Adrenal gland (tissue), 12 donors: ENCODE results near the gene GCSAML. TPM values are rescaled to one million over a fixed set of nuclear protein-coding genes. Genes with fewer than 3 reads are reported as not detected.

Experiments used
- DNase-seq, 7 donors: peaks; one replicate each; pipeline ENCODE4 v3.0.0-alpha.2; 2019 to 2020
- H3K27ac ChIP-seq, 5 donors: fragments of 200-600 bp; sonication (generic) in 4 of 5; 1 replicate in 3 of 5; 2 replicates in 2 of 5; pipeline versions ENCODE4 v1.5.1 to v1.8.0; 2016 to 2020; ENCODE audit warnings: mild to moderate bottlenecking in 1 of 5
- H3K27me3 ChIP-seq: fragments of 200-600 bp; 2 replicates; pipeline ENCODE4 v1.8.0; 2021
- H3K36me3 ChIP-seq, 2 donors: fragments of 200-600 bp; replicated peaks in 1 of 2; 1 replicate in 1 of 2; 2 replicates in 1 of 2; pipeline versions ENCODE4 v1.5.1 to v1.8.0; 2018 to 2022
- H3K4me1 ChIP-seq, 2 donors: fragments of 200-600 bp; replicated peaks in 1 of 2; 1 replicate in 1 of 2; 2 replicates in 1 of 2; pipeline versions ENCODE4 v1.5.1 to v1.8.0; 2018 to 2021
- H3K4me3 ChIP-seq, 4 donors: fragments of 200-600 bp; sonication (generic) in 3 of 4; one replicate each; pipeline ENCODE4 v1.5.1; 2016 to 2018
- H3K9me3 ChIP-seq, 3 donors: fragments of 200-600 bp; sonication (generic) in 1 of 3; replicated peaks in 1 of 3; 1 replicate in 2 of 3; 2 replicates in 1 of 3; pipeline versions ENCODE4 v1.5.1 to v1.8.0; 2016 to 2021
- POLR2A ChIP-seq, 2 donors: fragments of 450-650 bp; IDR thresholded peaks; one replicate each; pipeline ENCODE4 v1.6.1; 2017; ENCODE audit warnings: antibody characterized with exemption in 2 of 2, mild to moderate bottlenecking in 2 of 2, moderate library complexity in 1 of 2
- WGBS, 4 donors: extraction: QIAGEN DNeasy Blood & Tissue Kit in 2 of 4; methylation state at CpG; one replicate each; pipeline versions ENCODE4 v1.1.5 to v1.1.7; 2013 to 2017; 5-methylcytosine and 5-hydroxymethylcytosine counted together
- intact Hi-C, 2 donors: fragments of 100-400 bp; cut with DNase I; formaldehyde crosslinking; loops; one replicate each; pipeline versions ENCODE4 v1.14.1 to v1.15.0; 2022 to 2023
- polyA plus RNA-seq, 3 donors: library from polyadenylated mRNA; stranded (reverse); fragments of 200-250 nt in 2 of 3; fragments of 350-450 nt in 1 of 3; fragmentation: Illumina TruSeq in 1 of 3; extraction: RNeasy Lipid Tissue Mini Kit (QIAGEN cat#74804) in 1 of 3; gene quantifications; one replicate each; pipeline ENCODE4 v1.2.3, GENCODE V29; 2013 to 2014
- total RNA-seq, 9 donors: library from RNA; depleted of rRNA in 4 of 9; stranded (reverse); fragments of >200 nt in 4 of 9; fragments of 120-200 nt in 1 of 9; fragmentation: NEBNext Ultra II Directional in 1 of 9; extraction: Animal tissue kit (Norgen Biotek cat#: 25700) in 1 of 9; gene quantifications; one replicate each; pipeline versions ENCODE4 v1.1.0 to v1.2.4, GENCODE V29; 2013 to 2023
- TF ChIP-seq, protein P1 (sequence below), 6 experiments: fragments of 450-650 bp in 4 of 6; fragments of 200-600 bp in 2 of 6; sonication (generic) in 1 of 6; IDR thresholded peaks; 1 replicate in 5 of 6; 2 replicates in 1 of 6; pipeline versions ENCODE4 v1.5.1 to v1.8.0; 2016 to 2021; ENCODE audit warnings: antibody characterized with exemption in 6 of 6, mild to moderate bottlenecking in 2 of 6, moderate library complexity in 1 of 6
- donor health status: healthy with polysubstance abuse.
- donor health status: Bipolar disorder and iron deficiency.
- donor health status: DM: yes; HTN: yes; CAD: no.
- donor health status: DM: no; HTN: no; CAD: no.
- donor health status: DM: no; HTN: no; CAD: no.
- donor health status: DM: yes; HTN: yes; CAD: no.

Gene GCSAML
- total and polyA plus RNA-seq, 12 donors = 0.03 to 0.76 (median 0.11) TPM; not detected in 9

- Histone ChIP-seq H3K36me3 (no peaks in the 10 kb centered on the region), H3K27me3 (no peaks in the 10 kb centered on the region), H3K27ac (no peak overlapping the region), H3K9me3 (no peaks in the 10 kb centered on the region), H3K4me1 (no peaks in the 10 kb centered on the region), H3K4me3 (no peak overlapping the region)
- WGBS, 4 donors = 18 to 71% (median 36%) methylated on average over 19 to 41 of the region's 41 CpGs
- TF ChIP-seq POLR2A (IDR thresholded peaks at IDR 0.05) = no peak
- TF ChIP-seq, protein P1, sequence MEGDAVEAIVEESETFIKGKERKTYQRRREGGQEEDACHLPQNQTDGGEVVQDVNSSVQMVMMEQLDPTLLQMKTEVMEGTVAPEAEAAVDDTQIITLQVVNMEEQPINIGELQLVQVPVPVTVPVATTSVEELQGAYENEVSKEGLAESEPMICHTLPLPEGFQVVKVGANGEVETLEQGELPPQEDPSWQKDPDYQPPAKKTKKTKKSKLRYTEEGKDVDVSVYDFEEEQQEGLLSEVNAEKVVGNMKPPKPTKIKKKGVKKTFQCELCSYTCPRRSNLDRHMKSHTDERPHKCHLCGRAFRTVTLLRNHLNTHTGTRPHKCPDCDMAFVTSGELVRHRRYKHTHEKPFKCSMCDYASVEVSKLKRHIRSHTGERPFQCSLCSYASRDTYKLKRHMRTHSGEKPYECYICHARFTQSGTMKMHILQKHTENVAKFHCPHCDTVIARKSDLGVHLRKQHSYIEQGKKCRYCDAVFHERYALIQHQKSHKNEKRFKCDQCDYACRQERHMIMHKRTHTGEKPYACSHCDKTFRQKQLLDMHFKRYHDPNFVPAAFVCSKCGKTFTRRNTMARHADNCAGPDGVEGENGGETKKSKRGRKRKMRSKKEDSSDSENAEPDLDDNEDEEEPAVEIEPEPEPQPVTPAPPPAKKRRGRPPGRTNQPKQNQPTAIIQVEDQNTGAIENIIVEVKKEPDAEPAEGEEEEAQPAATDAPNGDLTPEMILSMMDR (IDR thresholded peaks at IDR 0.05) = no peak
- no peak for DNase-seq
- intact Hi-C loops = no loop called here
Observed at GRCh38 chr1:247530785-247531184, 18.1 kb upstream of the GCSAML start.

GRCh38 chr1:247531937-247532336 lies 17.0 kb upstream of the GCSAML start:
- no peaks in the 10 kb centered on the region for H3K36me3 ChIP-seq

DNA sequence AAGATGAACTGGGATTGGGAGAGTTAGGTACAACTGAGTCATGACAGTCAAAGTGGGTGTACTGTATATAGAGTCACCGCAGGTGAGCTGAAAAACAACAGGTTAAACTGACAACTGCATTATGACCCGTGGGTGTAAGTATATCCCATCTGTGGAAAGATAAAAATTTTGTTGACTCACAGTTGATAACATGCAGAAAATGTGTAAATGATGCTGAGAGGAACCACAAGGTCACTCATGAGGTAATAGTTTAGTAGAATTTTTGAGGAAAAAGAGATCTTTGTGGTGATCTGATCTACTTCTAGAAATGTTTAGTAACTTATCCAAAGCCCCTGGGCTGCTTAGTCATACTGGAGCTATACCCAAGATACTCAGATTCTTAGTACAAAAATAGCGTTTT lies 13.5 kb upstream of the GCSAML start:
- 45 to 65% (median 61%) methylated on average over 3 of the region's 3 CpGs for WGBS, 4 donors
- no peak overlapping the region for H3K4me3 ChIP-seq

More at GRCh38 chr1:247531937-247532336, 17.0 kb upstream of the GCSAML start:
- Histone ChIP-seq H3K9me3 (no peaks in the 10 kb centered on the region), H3K27me3 (no peaks in the 10 kb centered on the region), H3K4me1 (no peaks in the 10 kb centered on the region), H3K4me3 (no peak overlapping the region), H3K27ac (no peak overlapping the region)
- WGBS, 4 donors = 89 to 92% (median 91%) methylated on average over 8 of the region's 8 CpGs
- no peak for DNase-seq
- intact Hi-C loops = no loop called here
- TF ChIP-seq, protein P1 (IDR thresholded peaks at IDR 0.05) = no peak
- TF ChIP-seq POLR2A (IDR thresholded peaks at IDR 0.05) = no peak

DNA sequence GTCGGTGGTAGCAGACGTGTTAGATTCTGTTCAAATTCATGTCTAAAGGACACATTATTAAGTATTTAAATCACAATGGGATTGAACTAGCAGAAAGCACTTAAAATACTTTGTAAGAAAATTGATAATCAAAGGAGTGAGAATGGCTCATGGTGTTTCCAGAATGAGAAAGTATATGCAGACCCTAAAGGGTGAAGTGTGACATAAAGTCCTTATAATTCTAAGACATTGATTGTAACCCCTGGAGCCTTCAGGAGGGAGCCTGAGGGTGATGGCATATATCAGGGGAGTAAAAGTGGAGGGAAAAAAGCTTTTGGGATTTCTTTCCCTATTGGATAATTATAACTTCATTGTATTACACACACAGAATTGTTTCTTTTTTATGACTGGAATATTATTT lies 12.6 kb upstream of the GCSAML start, which contains the start of gene OR2C3:
TSS of gene OR2C3 (minus strand) at position 101 of the 400 bp plus-strand sequence. CDS start 3,929 bp downstream, outside the sequence.
- no peak within 1 kb of the TSS for H3K27ac ChIP-seq
- DNase-seq = no peak
- TF ChIP-seq, protein P1 (IDR thresholded peaks at IDR 0.05) = no peak
- TF ChIP-seq POLR2A (IDR thresholded peaks at IDR 0.05) = no peak
- WGBS, 4 donors = 75 to 89% (median 78%) methylated on average over 2 of the region's 2 CpGs
- H3K36me3 ChIP-seq = no peaks in the 10 kb centered on the region
- intact Hi-C loops = no loop called here
- H3K27me3 ChIP-seq = no peaks in the 10 kb centered on the region
- H3K4me3 ChIP-seq = no peak within 1 kb of the TSS
- H3K9me3 ChIP-seq = no peaks in the 10 kb centered on the region
- H3K4me1 ChIP-seq = no peaks in the 10 kb centered on the region

More for the DNA sequence above, 13.5 kb upstream of the GCSAML start:
- H3K9me3 ChIP-seq = no peaks in the 10 kb centered on the region
- intact Hi-C loops = no loop called here
- TF ChIP-seq, protein P1 (IDR thresholded peaks at IDR 0.05) = no peak
- no peak for TF ChIP-seq POLR2A (IDR thresholded peaks at IDR 0.05)
- no peak overlapping the region for H3K27ac ChIP-seq
- no peaks in the 10 kb centered on the region for H3K4me1 ChIP-seq
- DNase-seq = no peak
- no peaks in the 10 kb centered on the region for H3K27me3 ChIP-seq
- H3K36me3 ChIP-seq = no peaks in the 10 kb centered on the region
